Nephron (organoid): ENCODE results near the gene MAP4.

Experiments
- H3K27ac Mint-ChIP-seq, 3 experiments: 2 replicates each; pipeline ENCODE4 v1.8.0; 2020; ENCODE audit warnings: mixed read lengths in 3 of 3, mild to moderate bottlenecking in 2 of 3, moderate library complexity in 1 of 3
- H3K27me3 Mint-ChIP-seq: 2 replicates; pipeline ENCODE4 v1.8.0; 2021; ENCODE audit warnings: low read depth, mild to moderate bottlenecking, moderate library complexity, mixed read lengths
- H3K36me3 Mint-ChIP-seq: 2 replicates; pipeline ENCODE4 v1.8.0; 2020; ENCODE audit warnings: low read depth, mixed read lengths
- H3K4me1 Mint-ChIP-seq: 2 replicates; pipeline ENCODE4 v1.8.0; 2020; ENCODE audit warnings: mixed read lengths
- H3K4me3 Mint-ChIP-seq, 3 experiments: 2 replicates each; pipeline ENCODE4 v1.8.0; 2020; ENCODE audit warnings: mild to moderate bottlenecking in 3 of 3, mixed read lengths in 3 of 3, moderate library complexity in 2 of 3
- H3K9me3 Mint-ChIP-seq: 2 replicates; pipeline ENCODE4 v1.8.0; 2020; ENCODE audit warnings: mixed read lengths
- TF ChIP-seq, protein P1 (sequence below), 3 experiments: fragments of 200-600 bp; sonication (generic); IDR thresholded peaks; one replicate each; pipeline ENCODE4 v1.5.0; 2021; ENCODE audit warnings: antibody characterized with exemption in 3 of 3; ENCODE audit not compliant: unreplicated experiment in 3 of 3

The MAP4 gene

DNA sequence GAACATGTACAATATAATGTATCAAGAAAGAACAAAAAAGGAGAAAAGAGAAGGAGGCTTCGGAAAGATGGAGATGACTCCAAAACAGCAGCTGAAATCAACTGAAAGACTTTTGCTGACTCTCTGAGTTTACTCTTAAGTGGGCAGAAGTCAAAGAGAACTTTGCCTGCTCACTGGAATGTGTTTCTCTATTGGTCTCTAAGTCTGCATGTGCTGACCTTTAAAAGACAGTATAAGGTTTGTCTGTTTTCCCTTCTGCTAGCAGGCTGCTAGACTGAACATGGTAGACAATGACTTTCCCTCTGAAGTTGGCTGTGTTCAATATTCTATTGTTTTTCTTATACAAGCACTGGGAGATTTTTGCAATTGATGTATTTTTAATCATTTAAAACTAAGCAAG lies 7.2 kb upstream of the MAP4 start:
- Mint-ChIP-seq H3K4me1 (peaks cover 57% of the 10 kb centered on the region), H3K27me3 (no peaks in the 10 kb centered on the region), H3K36me3 (no peaks in the 10 kb centered on the region), H3K4me3 (no peak overlapping the region), H3K27ac (peak overlapping the region; percentile 69 to 77 (median 70)), H3K9me3 (no peaks in the 10 kb centered on the region)
- TF ChIP-seq, protein P1, sequence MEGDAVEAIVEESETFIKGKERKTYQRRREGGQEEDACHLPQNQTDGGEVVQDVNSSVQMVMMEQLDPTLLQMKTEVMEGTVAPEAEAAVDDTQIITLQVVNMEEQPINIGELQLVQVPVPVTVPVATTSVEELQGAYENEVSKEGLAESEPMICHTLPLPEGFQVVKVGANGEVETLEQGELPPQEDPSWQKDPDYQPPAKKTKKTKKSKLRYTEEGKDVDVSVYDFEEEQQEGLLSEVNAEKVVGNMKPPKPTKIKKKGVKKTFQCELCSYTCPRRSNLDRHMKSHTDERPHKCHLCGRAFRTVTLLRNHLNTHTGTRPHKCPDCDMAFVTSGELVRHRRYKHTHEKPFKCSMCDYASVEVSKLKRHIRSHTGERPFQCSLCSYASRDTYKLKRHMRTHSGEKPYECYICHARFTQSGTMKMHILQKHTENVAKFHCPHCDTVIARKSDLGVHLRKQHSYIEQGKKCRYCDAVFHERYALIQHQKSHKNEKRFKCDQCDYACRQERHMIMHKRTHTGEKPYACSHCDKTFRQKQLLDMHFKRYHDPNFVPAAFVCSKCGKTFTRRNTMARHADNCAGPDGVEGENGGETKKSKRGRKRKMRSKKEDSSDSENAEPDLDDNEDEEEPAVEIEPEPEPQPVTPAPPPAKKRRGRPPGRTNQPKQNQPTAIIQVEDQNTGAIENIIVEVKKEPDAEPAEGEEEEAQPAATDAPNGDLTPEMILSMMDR (IDR thresholded peaks at IDR 0.05; ENCODE audit: unreplicated experiment in 3 of 3) = no peak

DNA sequence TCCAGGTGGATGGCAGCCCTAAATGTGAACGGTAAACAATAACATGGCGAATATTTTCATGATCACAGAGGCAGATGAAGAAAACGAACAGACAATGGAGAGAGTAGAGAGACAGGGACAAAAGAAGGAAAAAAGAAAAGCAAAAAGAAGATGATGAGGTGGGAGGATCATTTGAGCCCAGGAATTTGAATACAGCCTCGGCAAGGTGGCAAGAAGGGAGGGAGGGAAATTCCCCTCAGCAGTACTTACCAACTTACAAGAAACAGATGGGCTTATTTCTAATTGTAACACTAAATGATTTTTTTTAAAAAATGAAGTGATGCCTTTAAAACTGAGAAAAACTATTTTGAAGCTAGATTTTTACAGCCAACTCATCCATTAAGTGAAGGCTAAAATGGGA lies 6.0 kb upstream of the MAP4 start:
- Mint-ChIP-seq H3K27ac (peak overlapping the region; percentile 6 to 54 (median 32)), H3K27me3 (no peaks in the 10 kb centered on the region), H3K9me3 (no peaks in the 10 kb centered on the region), H3K36me3 (no peaks in the 10 kb centered on the region), H3K4me3 (no peak overlapping the region), H3K4me1 (peaks cover 53% of the 10 kb centered on the region)
- TF ChIP-seq, protein P1 (IDR thresholded peaks at IDR 0.05; ENCODE audit: unreplicated experiment in 3 of 3) = no peak

DNA sequence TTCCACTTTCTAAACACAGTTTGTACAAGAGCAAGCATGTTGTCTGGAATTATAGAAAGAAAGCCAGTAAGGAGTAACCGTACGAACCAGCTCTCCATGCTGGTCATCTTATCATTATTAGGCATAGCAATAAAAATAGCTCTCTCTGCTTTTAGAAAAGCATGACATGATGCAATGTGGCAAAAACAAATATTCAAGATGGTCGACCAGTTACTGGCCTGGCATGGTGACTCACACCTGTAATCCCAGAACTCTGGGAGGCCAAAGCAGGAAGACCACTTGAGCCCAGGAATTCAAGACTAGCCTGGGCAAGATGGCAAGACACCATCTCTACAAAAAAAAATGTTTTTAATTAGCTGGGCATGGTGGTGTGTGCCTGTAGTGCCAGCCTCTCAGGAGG lies 2.6 kb upstream of the MAP4 start:
- H3K4me3 Mint-ChIP-seq = no peak overlapping the region
- H3K4me1 Mint-ChIP-seq = peaks cover 69% of the 10 kb centered on the region
- no peaks in the 10 kb centered on the region for H3K36me3 Mint-ChIP-seq
- TF ChIP-seq, protein P1 (IDR thresholded peaks at IDR 0.05; ENCODE audit: unreplicated experiment in 3 of 3) = no peak
- H3K9me3 Mint-ChIP-seq = no peaks in the 10 kb centered on the region
- H3K27me3 Mint-ChIP-seq = no peaks in the 10 kb centered on the region
- H3K27ac Mint-ChIP-seq = peak overlapping the region; percentile 34 to 73 (median 62)

DNA sequence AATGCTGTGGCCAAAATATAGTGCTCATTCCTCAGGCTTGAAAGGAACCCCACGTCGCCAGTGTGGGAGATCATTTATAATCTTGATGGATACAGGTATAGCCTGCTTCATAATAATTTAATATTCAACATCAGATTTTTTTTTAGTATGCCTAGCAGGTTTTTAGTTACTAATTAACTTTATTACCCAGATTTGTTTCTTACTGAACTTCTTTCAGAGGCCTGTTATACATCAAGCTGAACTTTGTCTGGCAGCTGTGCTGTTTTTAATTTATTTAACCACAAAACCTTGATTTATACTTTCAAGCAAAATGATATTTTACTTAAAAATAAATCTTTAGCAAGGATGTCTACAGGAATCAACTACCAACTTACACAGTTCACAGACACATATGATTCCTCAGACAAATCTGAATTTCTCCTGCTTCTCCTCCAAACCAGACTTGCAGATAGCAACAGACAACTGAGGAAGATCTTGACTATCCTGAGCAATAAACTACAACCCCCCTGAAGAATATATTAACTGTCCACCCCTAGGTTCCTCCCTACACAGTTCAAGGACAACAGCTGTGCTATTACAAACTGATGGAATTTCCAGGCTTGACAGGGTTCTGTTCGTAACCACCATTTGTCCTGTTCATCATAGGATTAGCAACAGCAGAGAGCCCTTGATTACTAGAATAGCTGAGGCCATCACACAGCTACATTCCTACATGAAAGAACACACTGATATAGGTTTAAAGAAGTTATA lies 610 bp downstream of the MAP4 start:
- no peaks in the 10 kb centered on the region for H3K9me3 Mint-ChIP-seq
- H3K4me1 Mint-ChIP-seq = peaks cover 74% of the 10 kb centered on the region

DNA sequence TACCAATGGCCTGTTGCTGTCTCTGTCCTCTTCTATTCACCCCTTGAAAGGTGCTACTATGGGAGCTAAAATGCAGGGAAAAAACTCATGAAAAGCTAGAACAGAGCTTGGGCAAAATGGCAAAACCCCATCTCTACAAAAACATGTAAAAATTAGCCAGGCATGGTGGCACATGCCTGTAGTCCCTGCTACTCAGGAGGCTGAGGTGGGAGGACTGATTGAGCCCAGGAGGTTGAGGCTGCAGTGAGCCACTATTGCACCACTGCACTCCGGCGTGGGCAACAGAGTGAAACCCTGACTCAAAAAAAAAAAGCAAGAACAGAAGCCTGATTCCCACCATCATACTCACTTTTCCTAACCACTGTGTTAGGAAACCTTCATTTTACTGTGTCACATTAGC lies 1.9 kb downstream of the MAP4 start:
- H3K36me3 Mint-ChIP-seq = peaks cover 17% of the 10 kb centered on the region
- H3K4me3 Mint-ChIP-seq = no peak overlapping the region
- TF ChIP-seq, protein P1 (IDR thresholded peaks at IDR 0.05; ENCODE audit: unreplicated experiment in 3 of 3) = no peak
- no peaks in the 10 kb centered on the region for H3K9me3 Mint-ChIP-seq
- no peaks in the 10 kb centered on the region for H3K27me3 Mint-ChIP-seq
- H3K4me1 Mint-ChIP-seq = peaks cover 69% of the 10 kb centered on the region
- H3K27ac Mint-ChIP-seq = peak overlapping the region; percentile 95 to 97 (median 97)

More for the DNA sequence above, 610 bp downstream of the MAP4 start:
- Mint-ChIP-seq H3K36me3 (peaks cover 7% of the 10 kb centered on the region), H3K4me3 (peak overlapping the region; percentile 29 to 61 (median 47)), H3K27me3 (no peaks in the 10 kb centered on the region), H3K27ac (peak overlapping the region; percentile 95 to 97 (median 97))
- TF ChIP-seq, protein P1 (IDR thresholded peaks at IDR 0.05; ENCODE audit: unreplicated experiment in 3 of 3) = no peak
